Measurements from ENCODE around the gene PF4V1. TPM values are rescaled to one million over a fixed set of nuclear protein-coding genes. Genes with fewer than 3 reads are reported as not detected.

PF4V1 gene
- total RNA-seq, 1 donor from 2014 or later = not detected

Other genes starting within 250 kb of the PF4V1 start
- 1.8 TPM for gene RASSF6, start 232.9 kb upstream of the PF4V1 start, total RNA-seq
- 3.2 TPM for gene CXCL8, start 112.7 kb upstream of the PF4V1 start, total RNA-seq
- gene CXCL6, start 16.6 kb upstream of the PF4V1 start, total RNA-seq = 1.4 TPM
- gene CXCL1, start 16.1 kb downstream of the PF4V1 start, total RNA-seq = 22.9 TPM
- not detected for gene PF4, start 128.7 kb downstream of the PF4V1 start, total RNA-seq
- gene PPBP, start 134.9 kb downstream of the PF4V1 start, total RNA-seq = 1.0 TPM
- 0.12 TPM for gene CXCL5, start 145.4 kb downstream of the PF4V1 start, total RNA-seq
- 0.28 TPM for gene CXCL3, start 185.4 kb downstream of the PF4V1 start, total RNA-seq
- 0.60 TPM for gene CXCL2, start 245.9 kb downstream of the PF4V1 start, total RNA-seq

Data from esophagus mucosa (tissue), 1 donor.